ENCODE data around the gene RAPGEF6.
"Not testable (repeated sequence)": the region's sequence is repeated elsewhere in the genome, so short reads cannot be mapped to it uniquely, and the experiment has no call there.

The RAPGEF6 gene

GRCh38 chr5:131496400-131496713 is 138.7 kb downstream of the RAPGEF6 start:
- DNase-seq (ENCODE audit: low spot score) = no peak

GRCh38 chr5:131495536-131496399 is 139.3 kb downstream of the RAPGEF6 start:
- DNase-seq (ENCODE audit: low spot score) = no peak

- DNase-seq (ENCODE audit: low spot score) = no peak
Measured at GRCh38 chr5:131491749-131492148, 143.3 kb downstream of the RAPGEF6 start.

GRCh38 chr5:131488463-131488862 is 146.6 kb downstream of the RAPGEF6 start:
- peak; percentile 15 for DNase-seq (ENCODE audit: low spot score)

GRCh38 chr5:131487371-131487770 is 147.7 kb downstream of the RAPGEF6 start:
- not testable (repeated sequence) for DNase-seq (ENCODE audit: low spot score)

GRCh38 chr5:131482617-131483016 is 152.4 kb downstream of the RAPGEF6 start:
- no peak for DNase-seq (ENCODE audit: low spot score)

- peak; percentile 19 for DNase-seq (ENCODE audit: low spot score)
Measured at GRCh38 chr5:131481569-131481968, 153.5 kb downstream of the RAPGEF6 start.

GRCh38 chr5:131475541-131475941 is 159.5 kb downstream of the RAPGEF6 start:
- DNase-seq (ENCODE audit: low spot score) = no peak

GRCh38 chr5:131473731-131474130 is 161.3 kb downstream of the RAPGEF6 start:
- no peak for DNase-seq (ENCODE audit: low spot score)

GRCh38 chr5:131466171-131466766 is 168.8 kb downstream of the RAPGEF6 start:
- peak; percentile 18 for DNase-seq (ENCODE audit: low spot score)

GRCh38 chr5:131463656-131464055 is 171.4 kb downstream of the RAPGEF6 start:
- DNase-seq (ENCODE audit: low spot score) = no peak

GRCh38 chr5:131462454-131462853 is 172.6 kb downstream of the RAPGEF6 start:
- no peak for DNase-seq (ENCODE audit: low spot score)

- no peak for DNase-seq (ENCODE audit: low spot score)
Measured at GRCh38 chr5:131461742-131462141, 173.3 kb downstream of the RAPGEF6 start.

GRCh38 chr5:131460867-131461572 is 174.0 kb downstream of the RAPGEF6 start:
- no peak for DNase-seq (ENCODE audit: low spot score)

- DNase-seq (ENCODE audit: low spot score) = no peak
Measured at GRCh38 chr5:131460133-131460532, 174.9 kb downstream of the RAPGEF6 start.

- DNase-seq (ENCODE audit: low spot score) = no peak
Measured at GRCh38 chr5:131459216-131459615, 175.8 kb downstream of the RAPGEF6 start.

GRCh38 chr5:131457193-131457592 is 177.8 kb downstream of the RAPGEF6 start:
- DNase-seq (ENCODE audit: low spot score) = no peak

- DNase-seq (ENCODE audit: low spot score) = no peak
Measured at GRCh38 chr5:131450941-131451340, 184.1 kb downstream of the RAPGEF6 start.

- no peak for DNase-seq (ENCODE audit: low spot score)
Measured at GRCh38 chr5:131441184-131441583, 193.8 kb downstream of the RAPGEF6 start.

- DNase-seq (ENCODE audit: low spot score) = no peak
Measured at GRCh38 chr5:131436081-131436480, 198.9 kb downstream of the RAPGEF6 start.

GRCh38 chr5:131433109-131433508 is 201.9 kb downstream of the RAPGEF6 start:
- DNase-seq (ENCODE audit: low spot score) = no peak

- DNase-seq (ENCODE audit: low spot score) = no peak
Measured at GRCh38 chr5:131431794-131432193, 203.2 kb downstream of the RAPGEF6 start.

GRCh38 chr5:131430794-131431193 is 204.2 kb downstream of the RAPGEF6 start:
- no peak for DNase-seq (ENCODE audit: low spot score)

All from CD4-positive, alpha-beta T cell treated with Interleukin-2 at 100 ng/mL for 4 hours (primary cell).